ENCODE results near the gene MAEA.

Gene MAEA

DNA sequence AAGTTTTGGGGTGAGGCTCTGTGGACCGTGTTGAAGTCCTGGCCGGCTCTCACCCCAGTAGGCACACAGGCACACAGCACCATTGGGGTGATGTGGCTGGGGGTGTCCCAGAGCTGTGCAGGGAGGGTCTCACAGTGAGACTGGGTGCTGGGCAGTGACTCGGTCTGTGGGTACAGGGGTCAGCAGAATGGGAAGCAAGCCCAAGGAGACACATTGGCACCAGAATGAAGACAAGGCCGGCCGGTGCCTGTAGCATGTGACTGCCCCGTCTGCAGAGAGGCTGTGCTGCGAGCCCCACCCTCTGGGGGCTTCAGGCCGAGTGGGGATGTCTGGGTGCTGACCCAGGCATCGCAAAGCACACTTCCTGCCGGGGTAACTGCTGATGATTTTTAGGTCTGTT is 5.2 kb downstream of the MAEA start:
- Histone ChIP-seq H3K4me3 (ENCODE audit: low read length in 2 of 2) (no peak overlapping the region), H3K9me3 (ENCODE audit: control insufficient read depth in 2 of 2, low read length in 2 of 2) (no peaks in the 10 kb centered on the region), H3K27ac (ENCODE audit: low read length) (no peak overlapping the region), H3K36me3 (ENCODE audit: control insufficient read depth in 2 of 2, insufficient read depth in 2 of 2, low read length in 2 of 2) (peaks cover 14 to 17% of the 10 kb centered on the region in 2 donors), H3K9ac (ENCODE audit: low read length in 2 of 2) (no peak overlapping the region), H3K27me3 (ENCODE audit: control insufficient read depth in 1 of 2, insufficient read depth in 2 of 2, low read length in 2 of 2) (no peaks in the 10 kb centered on the region), H3K4me1 (ENCODE audit: control insufficient read depth, insufficient read depth, low read length) (peaks cover 37% of the 10 kb centered on the region)

DNA sequence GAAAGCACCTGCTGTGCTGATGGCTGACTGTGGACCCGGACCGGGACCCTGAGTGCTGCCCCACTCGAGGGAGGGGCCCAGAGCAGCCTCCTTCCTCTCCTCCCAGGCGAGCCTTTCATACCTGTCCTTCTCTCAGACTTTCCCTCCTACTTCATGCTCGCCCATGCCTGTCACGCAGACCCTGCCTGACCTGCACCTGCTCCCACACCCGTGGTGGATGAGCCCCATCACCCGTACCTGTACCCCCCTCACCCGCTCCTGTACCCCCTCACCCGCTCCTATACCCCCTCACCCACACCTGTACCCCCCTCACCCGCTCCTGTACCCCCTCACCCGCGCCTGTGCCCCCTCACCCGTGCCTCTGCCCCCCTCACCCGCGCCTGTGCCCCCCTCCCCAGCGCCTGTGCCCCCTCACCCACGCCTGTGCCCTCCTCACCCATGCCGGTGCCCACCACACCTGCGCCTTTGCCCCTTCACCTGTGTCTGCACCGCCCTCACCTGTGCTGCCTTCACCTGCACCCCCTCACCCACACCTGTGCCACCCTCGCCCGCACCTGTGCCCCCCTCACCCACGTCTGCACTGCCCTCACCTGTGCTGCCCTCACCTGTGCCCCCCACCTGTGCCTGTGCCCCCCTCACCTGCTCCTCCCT is 5.8 kb downstream of the MAEA start:
- no peak overlapping the region for H3K4me3 ChIP-seq (ENCODE audit: low read length in 2 of 2)
- H3K36me3 ChIP-seq (ENCODE audit: control insufficient read depth in 2 of 2, insufficient read depth in 2 of 2, low read length in 2 of 2): peaks cover 16 to 17% of the 10 kb centered on the region in 2 donors
- H3K9ac ChIP-seq (ENCODE audit: low read length in 2 of 2): no peak overlapping the region
- H3K9me3 ChIP-seq (ENCODE audit: control insufficient read depth in 2 of 2, low read length in 2 of 2): no peaks in the 10 kb centered on the region
- peaks cover 38% of the 10 kb centered on the region for H3K4me1 ChIP-seq (ENCODE audit: control insufficient read depth, insufficient read depth, low read length)
- no peaks in the 10 kb centered on the region for H3K27me3 ChIP-seq (ENCODE audit: control insufficient read depth in 1 of 2, insufficient read depth in 2 of 2, low read length in 2 of 2)
- H3K27ac ChIP-seq (ENCODE audit: low read length): no peak overlapping the region

DNA sequence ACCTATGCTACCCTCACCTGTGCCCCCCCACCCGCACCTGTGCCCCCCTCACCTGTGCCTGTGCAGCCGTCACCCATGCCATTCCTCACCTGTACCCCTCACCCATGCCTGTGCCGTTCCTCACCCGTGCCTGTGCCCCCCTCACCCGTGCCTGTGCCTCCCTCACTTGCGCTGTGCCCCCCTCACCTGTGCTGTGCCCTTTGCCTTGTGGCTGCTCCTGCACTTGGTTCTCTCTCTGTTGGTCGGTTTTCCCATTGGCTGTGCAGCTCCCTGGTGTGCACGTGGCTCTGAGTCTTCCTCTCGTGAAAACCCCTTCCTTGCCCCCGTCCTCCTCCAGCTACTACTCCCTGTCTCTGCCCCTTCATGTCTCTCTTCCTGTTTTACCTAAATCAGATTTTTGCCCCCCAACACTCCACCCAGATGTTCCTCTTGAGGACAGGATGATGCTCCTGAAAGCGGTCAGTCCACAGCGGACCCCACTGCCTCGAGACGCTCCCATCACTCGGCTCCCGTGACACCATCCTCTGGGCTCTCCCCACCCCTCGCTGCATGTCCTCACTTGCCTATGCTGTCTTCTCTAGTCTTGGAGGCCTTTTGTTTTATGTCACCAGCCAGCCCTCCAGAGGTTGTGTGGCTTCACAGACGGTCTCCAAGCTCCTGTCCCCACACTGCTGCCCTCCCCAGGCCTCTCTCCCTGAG is 6.8 kb downstream of the MAEA start:
- H3K4me3 ChIP-seq (ENCODE audit: low read length in 2 of 2): no peak overlapping the region
- H3K4me1 ChIP-seq (ENCODE audit: control insufficient read depth, insufficient read depth, low read length): peaks cover 28% of the 10 kb centered on the region
- peaks cover 16 to 23% of the 10 kb centered on the region in 2 donors for H3K36me3 ChIP-seq (ENCODE audit: control insufficient read depth in 2 of 2, insufficient read depth in 2 of 2, low read length in 2 of 2)
- no peak overlapping the region for H3K9ac ChIP-seq (ENCODE audit: low read length in 2 of 2)
- H3K27ac ChIP-seq (ENCODE audit: low read length): no peak overlapping the region
- no peaks in the 10 kb centered on the region for H3K27me3 ChIP-seq (ENCODE audit: control insufficient read depth in 1 of 2, insufficient read depth in 2 of 2, low read length in 2 of 2)
- no peaks in the 10 kb centered on the region for H3K9me3 ChIP-seq (ENCODE audit: control insufficient read depth in 2 of 2, low read length in 2 of 2)

DNA sequence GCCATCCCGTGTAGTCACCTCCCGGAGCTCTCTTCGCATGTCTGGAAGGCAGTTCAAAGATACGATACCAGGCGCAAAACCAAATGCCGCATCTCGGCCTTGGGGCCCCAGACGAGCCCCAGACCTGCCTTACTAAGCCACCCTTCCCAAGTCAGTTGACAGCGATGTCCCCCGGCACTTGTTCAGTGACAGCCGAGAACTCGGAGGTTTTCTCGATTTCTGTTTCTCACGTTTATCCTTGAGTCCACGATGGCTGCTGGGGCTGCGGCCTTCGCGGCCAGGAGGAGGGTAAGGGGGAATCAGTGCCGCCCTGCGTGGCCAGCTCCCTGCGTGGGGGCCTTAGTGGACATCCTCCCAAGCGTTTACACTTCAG is 7.3 kb downstream of the MAEA start:
- Histone ChIP-seq H3K27ac (ENCODE audit: low read length) (no peak overlapping the region), H3K27me3 (ENCODE audit: control insufficient read depth in 1 of 2, insufficient read depth in 2 of 2, low read length in 2 of 2) (no peaks in the 10 kb centered on the region), H3K9ac (ENCODE audit: low read length in 2 of 2) (no peak overlapping the region), H3K36me3 (ENCODE audit: control insufficient read depth in 2 of 2, insufficient read depth in 2 of 2, low read length in 2 of 2) (peaks cover 16 to 23% of the 10 kb centered on the region in 2 donors), H3K9me3 (ENCODE audit: control insufficient read depth in 2 of 2, low read length in 2 of 2) (no peaks in the 10 kb centered on the region), H3K4me3 (ENCODE audit: low read length in 2 of 2) (no peak overlapping the region), H3K4me1 (ENCODE audit: control insufficient read depth, insufficient read depth, low read length) (peaks cover 24% of the 10 kb centered on the region)

DNA sequence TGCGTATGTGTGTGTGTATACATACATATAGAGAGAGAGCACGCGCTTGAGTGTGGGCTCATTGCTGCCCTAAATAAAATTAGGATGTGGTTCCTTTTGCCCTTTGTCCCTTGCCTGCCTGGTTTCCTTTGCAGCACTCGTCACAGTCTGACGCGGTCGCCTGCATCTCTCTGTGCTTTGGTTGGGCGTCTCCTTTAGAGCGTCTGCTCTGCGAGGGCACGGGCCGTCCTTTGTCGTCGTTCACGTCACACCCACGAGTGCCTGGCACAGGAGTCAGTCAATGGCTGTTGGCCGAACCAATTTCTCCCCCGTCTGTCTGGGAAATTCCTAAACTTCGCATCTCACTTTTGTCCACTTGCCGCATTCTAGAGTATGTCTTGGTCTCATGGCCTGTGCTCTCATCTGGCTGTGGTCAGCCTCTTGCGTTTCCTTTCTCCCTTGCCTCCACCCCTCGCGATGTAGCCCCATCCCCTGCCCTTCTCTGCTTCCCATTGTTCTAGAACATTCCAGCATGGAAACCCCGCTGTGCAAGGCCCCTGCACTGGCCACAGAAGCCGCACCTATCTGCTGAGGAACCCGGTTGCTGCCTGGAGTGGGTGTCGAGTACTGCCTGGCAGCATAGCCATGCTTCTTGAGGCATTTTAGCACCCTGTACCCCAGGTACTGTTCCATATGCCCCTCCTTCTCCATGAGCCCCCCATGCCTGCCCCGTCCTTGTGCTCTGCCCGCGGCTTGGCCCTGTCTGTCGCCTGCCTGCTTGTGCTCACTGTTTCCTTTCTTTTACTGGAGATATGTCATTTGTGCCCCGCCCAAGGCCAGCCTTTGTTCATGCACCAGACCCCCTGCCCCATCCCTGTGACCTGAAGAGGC is 8.0 kb downstream of the MAEA start:
- H3K36me3 ChIP-seq (ENCODE audit: control insufficient read depth in 2 of 2, insufficient read depth in 2 of 2, low read length in 2 of 2): peaks cover 16 to 23% of the 10 kb centered on the region in 2 donors
- peaks cover 17% of the 10 kb centered on the region for H3K4me1 ChIP-seq (ENCODE audit: control insufficient read depth, insufficient read depth, low read length)

DNA sequence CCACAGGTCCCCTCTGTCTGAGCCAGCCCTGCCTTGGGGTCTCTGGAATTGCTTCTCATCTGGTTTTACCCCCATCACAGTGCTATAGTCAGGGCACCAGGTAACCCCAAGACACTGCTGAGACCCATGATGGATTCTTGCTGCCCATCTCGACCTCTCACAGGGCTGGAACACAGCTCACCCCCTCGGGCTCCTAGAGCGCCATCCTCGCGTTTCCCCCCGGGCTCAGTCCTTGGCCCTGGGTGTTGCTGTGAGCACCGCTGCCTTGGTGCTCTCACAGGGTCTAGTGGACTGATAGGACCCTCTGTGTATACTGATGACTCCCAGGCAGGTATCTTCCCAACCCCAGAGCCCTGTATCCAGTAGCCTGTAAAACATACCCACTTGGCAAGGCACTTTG is 8.8 kb downstream of the MAEA start:
- no peak overlapping the region for H3K9ac ChIP-seq (ENCODE audit: low read length in 2 of 2)
- H3K9me3 ChIP-seq (ENCODE audit: control insufficient read depth in 2 of 2, low read length in 2 of 2): no peaks in the 10 kb centered on the region
- no peaks in the 10 kb centered on the region for H3K27me3 ChIP-seq (ENCODE audit: control insufficient read depth in 1 of 2, insufficient read depth in 2 of 2, low read length in 2 of 2)
- peaks cover 17% of the 10 kb centered on the region for H3K4me1 ChIP-seq (ENCODE audit: control insufficient read depth, insufficient read depth, low read length)
- no peak overlapping the region for H3K4me3 ChIP-seq (ENCODE audit: low read length in 2 of 2)
- H3K27ac ChIP-seq (ENCODE audit: low read length): no peak overlapping the region
- H3K36me3 ChIP-seq (ENCODE audit: control insufficient read depth in 2 of 2, insufficient read depth in 2 of 2, low read length in 2 of 2): peaks cover 16 to 23% of the 10 kb centered on the region in 2 donors

More for the DNA sequence above, 8.0 kb downstream of the MAEA start:
- H3K4me3 ChIP-seq (ENCODE audit: low read length in 2 of 2): no peak overlapping the region
- no peaks in the 10 kb centered on the region for H3K27me3 ChIP-seq (ENCODE audit: control insufficient read depth in 1 of 2, insufficient read depth in 2 of 2, low read length in 2 of 2)
- no peaks in the 10 kb centered on the region for H3K9me3 ChIP-seq (ENCODE audit: control insufficient read depth in 2 of 2, low read length in 2 of 2)
- no peak overlapping the region for H3K27ac ChIP-seq (ENCODE audit: low read length)
- H3K9ac ChIP-seq (ENCODE audit: low read length in 2 of 2): no peak overlapping the region

DNA sequence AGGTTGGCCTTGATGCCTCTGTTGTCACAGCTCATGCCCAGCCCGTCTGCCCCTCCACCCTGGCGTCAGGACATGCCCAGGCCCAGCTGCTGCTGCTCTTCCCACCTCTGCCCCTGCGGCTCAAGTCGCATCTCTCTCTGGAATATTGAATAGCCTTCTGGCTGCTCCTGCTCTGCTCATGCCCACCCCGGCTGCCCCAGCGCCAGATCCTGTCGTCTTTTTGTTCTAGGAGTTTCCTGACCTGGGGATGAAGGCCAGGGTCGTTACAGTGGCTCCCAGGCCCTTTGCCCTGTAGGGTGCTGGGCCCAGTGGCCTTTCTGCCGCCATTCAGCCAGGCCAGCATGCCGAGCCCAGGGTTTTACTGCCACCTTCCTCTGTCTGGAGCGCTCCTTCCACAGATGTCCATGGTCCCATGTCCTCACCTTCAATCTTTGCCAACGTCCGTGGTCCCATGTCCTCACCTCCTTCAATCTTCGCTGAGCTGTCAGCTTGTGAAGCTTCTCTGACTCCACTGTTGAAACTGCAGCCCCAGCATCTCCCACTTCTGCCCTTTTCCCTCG is 9.7 kb downstream of the MAEA start:
- Histone ChIP-seq H3K9ac (ENCODE audit: low read length in 2 of 2) (no peak overlapping the region), H3K27me3 (ENCODE audit: control insufficient read depth in 1 of 2, insufficient read depth in 2 of 2, low read length in 2 of 2) (no peaks in the 10 kb centered on the region), H3K27ac (ENCODE audit: low read length) (no peak overlapping the region), H3K4me1 (ENCODE audit: control insufficient read depth, insufficient read depth, low read length) (peaks cover 10% of the 10 kb centered on the region), H3K4me3 (ENCODE audit: low read length in 2 of 2) (no peak overlapping the region), H3K9me3 (ENCODE audit: control insufficient read depth in 2 of 2, low read length in 2 of 2) (no peaks in the 10 kb centered on the region), H3K36me3 (ENCODE audit: control insufficient read depth in 2 of 2, insufficient read depth in 2 of 2, low read length in 2 of 2) (peaks cover 16 to 23% of the 10 kb centered on the region in 2 donors)

DNA sequence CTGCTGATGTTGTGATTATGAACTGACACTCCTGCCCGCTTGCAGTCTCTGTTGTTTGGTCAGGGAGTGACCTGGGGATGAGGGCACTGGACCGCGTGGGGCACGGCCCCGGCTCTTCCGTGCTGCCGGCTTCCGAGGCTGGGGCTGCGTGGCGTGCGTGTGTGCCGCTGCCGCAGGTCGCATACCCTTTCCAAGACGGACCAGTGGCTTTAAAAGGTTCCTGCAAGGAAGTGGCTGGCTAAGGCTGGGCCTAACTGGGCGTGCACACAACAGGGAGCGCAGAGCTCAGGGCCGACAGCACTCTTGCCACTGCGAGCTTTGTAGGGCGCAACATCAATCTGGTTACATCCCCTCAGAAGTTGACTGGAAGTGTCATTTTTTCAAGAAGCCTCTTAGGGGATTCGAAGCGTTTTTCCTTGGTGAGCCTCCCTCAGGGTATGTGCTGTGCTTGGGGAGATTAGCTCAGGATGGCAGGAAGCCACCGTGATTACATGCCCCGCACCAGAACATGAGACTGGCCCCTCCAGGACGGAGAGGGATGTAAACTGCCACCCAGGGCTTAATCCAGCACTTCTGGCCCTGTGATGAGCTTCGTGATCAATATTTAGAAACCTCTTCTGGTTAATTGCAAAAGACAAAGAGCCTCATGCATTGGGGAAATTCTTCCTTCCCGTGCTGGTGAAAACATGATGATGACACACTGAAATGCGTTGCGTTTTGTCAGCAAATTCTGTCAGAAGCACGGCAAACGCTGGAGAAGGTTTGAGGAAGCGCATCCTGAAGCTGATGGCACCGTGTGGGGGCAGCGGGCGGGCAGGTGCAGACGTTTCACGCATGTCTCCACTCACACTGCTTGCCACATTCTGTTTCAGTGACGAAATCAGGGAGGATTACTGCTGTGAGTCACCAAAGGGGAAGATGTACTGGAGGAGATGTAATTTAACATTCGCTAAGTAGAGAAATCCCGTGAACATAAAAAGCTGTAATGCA is 11.1 kb downstream of the MAEA start:
- peaks cover 3% of the 10 kb centered on the region for H3K4me1 ChIP-seq (ENCODE audit: control insufficient read depth, insufficient read depth, low read length)
- no peak overlapping the region for H3K9ac ChIP-seq (ENCODE audit: low read length in 2 of 2)
- no peak overlapping the region for H3K27ac ChIP-seq (ENCODE audit: low read length)
- no peaks in the 10 kb centered on the region for H3K27me3 ChIP-seq (ENCODE audit: control insufficient read depth in 1 of 2, insufficient read depth in 2 of 2, low read length in 2 of 2)
- no peaks in the 10 kb centered on the region for H3K9me3 ChIP-seq (ENCODE audit: control insufficient read depth in 2 of 2, low read length in 2 of 2)
- H3K4me3 ChIP-seq (ENCODE audit: low read length in 2 of 2): no peak overlapping the region
- H3K36me3 ChIP-seq (ENCODE audit: control insufficient read depth in 2 of 2, insufficient read depth in 2 of 2, low read length in 2 of 2): peaks cover 16 to 25% of the 10 kb centered on the region in 2 donors

DNA sequence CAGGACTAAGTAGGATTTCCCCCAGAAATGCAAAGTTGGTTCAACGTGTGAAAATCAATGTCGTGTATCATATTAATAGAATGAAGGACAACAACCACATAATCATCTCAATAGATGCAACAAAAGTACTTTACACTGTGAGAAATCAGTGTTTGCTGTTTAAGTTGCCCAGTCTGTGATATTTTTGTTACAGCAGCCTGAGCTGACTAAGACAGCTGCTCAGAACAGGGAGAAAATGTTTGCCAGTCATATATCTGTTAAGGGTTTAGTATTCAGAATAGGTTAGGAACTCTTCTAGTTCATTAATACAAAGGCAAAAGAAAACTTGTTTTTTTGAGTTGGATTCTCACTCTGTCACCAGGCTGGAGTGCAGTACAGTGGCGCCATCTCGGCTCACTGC is 12.5 kb downstream of the MAEA start:
- Histone ChIP-seq H3K27me3 (ENCODE audit: control insufficient read depth in 1 of 2, insufficient read depth in 2 of 2, low read length in 2 of 2) (no peaks in the 10 kb centered on the region), H3K4me1 (ENCODE audit: control insufficient read depth, insufficient read depth, low read length) (peaks cover 3% of the 10 kb centered on the region), H3K4me3 (ENCODE audit: low read length in 2 of 2) (no peak overlapping the region), H3K9ac (ENCODE audit: low read length in 2 of 2) (no peak overlapping the region), H3K27ac (ENCODE audit: low read length) (no peak overlapping the region), H3K36me3 (ENCODE audit: control insufficient read depth in 2 of 2, insufficient read depth in 2 of 2, low read length in 2 of 2) (peaks cover 16 to 21% of the 10 kb centered on the region in 2 donors), H3K9me3 (ENCODE audit: control insufficient read depth in 2 of 2, low read length in 2 of 2) (no peaks in the 10 kb centered on the region)

Measured in stomach smooth muscle (tissue), 2 donors.